Activated CD8-positive, alpha-beta T cell treated with anti-CD3 and anti-CD28 coated beads for 36 hours (primary cell): Measurements from ENCODE around the gene INPP4A. TPM values are rescaled to one million over a fixed set of nuclear protein-coding genes. Genes with fewer than 3 reads are reported as not detected.

ENCODE experiments used
- ATAC-seq: fragments of 200-7000 bp; cut with Tn5 transposase; one replicate; pipeline ENCODE4 v1.10.0; 2021; ENCODE audit warnings: mild to moderate bottlenecking, moderate library complexity
- CTCF ChIA-PET: fragments of 350-600 bp; sonication (Branson Sonifier 250); formaldehyde crosslinking; loops from one replicate; lab custom pipeline; 2021; ENCODE audit warnings: antibody characterized with exemption; lab: Charles Lee
- POLR2A ChIA-PET: fragments of 350-600 bp; sonication (Branson Sonifier 250); formaldehyde crosslinking; loops from one replicate; lab custom pipeline; 2021; ENCODE audit warnings: antibody characterized with exemption; lab: Charles Lee
- DNase-seq: peaks from one replicate; pipeline ENCODE4 v3.0.0-alpha.2; 2020
- H3K27ac Mint-ChIP-seq: one replicate; pipeline ENCODE4 v1.8.0; 2021; ENCODE audit warnings: mild to moderate bottlenecking, mixed read lengths
- H3K27me3 Mint-ChIP-seq: one replicate; pipeline ENCODE4 v1.8.0; 2021; ENCODE audit warnings: mixed read lengths
- H3K36me3 Mint-ChIP-seq: one replicate; pipeline ENCODE4 v1.8.0; 2021; ENCODE audit warnings: low read depth, mixed read lengths
- H3K4me1 Mint-ChIP-seq: one replicate; pipeline ENCODE4 v1.8.0; 2021; ENCODE audit warnings: low read depth, mixed read lengths
- H3K4me3 Mint-ChIP-seq: one replicate; pipeline ENCODE4 v1.8.0; 2021; ENCODE audit warnings: mild to moderate bottlenecking, moderate library complexity, mixed read lengths
- H3K9me3 Mint-ChIP-seq: one replicate; pipeline ENCODE4 v1.8.0; 2021; ENCODE audit warnings: mixed read lengths
- intact Hi-C: fragments of 100-400 bp; cut with micrococcal nuclease; formaldehyde crosslinking; loops from one replicate; pipeline ENCODE4 v1.10.0; 2022
- total RNA-seq, 2 experiments: library from RNA; stranded (reverse); gene quantifications; one replicate each; pipeline ENCODE4 v1.2.3, GENCODE V29; 2021
- TF ChIP-seq, protein P1 (sequence below): fragments of 200-600 bp; IDR thresholded peaks from one replicate; pipeline ENCODE4 v1.8.0; 2022; ENCODE audit warnings: antibody characterized with exemption, mild to moderate bottlenecking

Gene INPP4A
- total RNA-seq, 2 experiments from 2014 or later: 46.7 to 46.9 TPM

DNA sequence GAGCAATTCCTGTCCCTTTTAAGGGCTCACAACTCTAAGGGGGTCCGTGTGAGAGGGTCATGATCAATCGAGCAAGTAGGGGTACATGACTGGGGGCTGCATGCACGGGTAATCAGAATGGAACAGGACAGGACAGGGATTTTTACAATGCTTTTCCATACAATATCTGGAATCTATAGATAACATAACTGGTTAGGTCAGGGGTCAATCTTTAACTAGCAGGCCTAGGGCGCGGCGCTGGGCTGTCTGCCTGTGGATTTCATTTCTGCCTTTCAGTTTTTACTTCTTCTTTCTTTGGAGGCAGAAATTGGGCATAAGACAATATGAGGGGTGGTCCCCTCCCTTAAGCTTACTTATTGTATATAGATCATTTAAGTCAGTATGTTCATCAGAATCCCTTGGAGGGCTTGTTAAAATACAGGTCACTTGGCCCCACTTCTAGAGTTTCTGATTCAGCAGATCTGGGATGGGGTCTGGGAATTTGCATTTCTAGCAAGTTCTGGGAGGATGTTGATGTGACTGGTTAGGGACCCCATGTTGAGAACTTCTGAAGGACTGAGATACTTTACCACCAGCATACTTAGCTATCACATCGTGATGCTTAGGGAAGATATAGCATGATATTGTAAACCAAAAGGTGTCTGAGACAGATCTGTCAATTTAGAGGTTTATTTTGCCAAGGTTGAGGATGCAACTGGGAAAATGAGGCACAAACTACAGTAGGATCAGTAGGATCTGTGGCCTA, 2.8 kb upstream of the INPP4A start:
- peaks cover 28% of the 10 kb centered on the region for H3K4me1 Mint-ChIP-seq
- no peak overlapping the region for H3K4me3 Mint-ChIP-seq
- H3K27me3 Mint-ChIP-seq: no peaks in the 10 kb centered on the region
- ChIA-PET POLR2A (interaction anchor here (0.9 to 1.2 kb wide), 3 partner anchors 9 to 23 kb away, joined by 3 read pairs; no protein-coding TSS in a partner anchor), CTCF (interaction anchor here (1.4 kb wide), 1 partner anchor 12 kb away, joined by 4 read pairs; no protein-coding TSS in a partner anchor)
- ATAC-seq: no peak
- TF ChIP-seq, protein P1, sequence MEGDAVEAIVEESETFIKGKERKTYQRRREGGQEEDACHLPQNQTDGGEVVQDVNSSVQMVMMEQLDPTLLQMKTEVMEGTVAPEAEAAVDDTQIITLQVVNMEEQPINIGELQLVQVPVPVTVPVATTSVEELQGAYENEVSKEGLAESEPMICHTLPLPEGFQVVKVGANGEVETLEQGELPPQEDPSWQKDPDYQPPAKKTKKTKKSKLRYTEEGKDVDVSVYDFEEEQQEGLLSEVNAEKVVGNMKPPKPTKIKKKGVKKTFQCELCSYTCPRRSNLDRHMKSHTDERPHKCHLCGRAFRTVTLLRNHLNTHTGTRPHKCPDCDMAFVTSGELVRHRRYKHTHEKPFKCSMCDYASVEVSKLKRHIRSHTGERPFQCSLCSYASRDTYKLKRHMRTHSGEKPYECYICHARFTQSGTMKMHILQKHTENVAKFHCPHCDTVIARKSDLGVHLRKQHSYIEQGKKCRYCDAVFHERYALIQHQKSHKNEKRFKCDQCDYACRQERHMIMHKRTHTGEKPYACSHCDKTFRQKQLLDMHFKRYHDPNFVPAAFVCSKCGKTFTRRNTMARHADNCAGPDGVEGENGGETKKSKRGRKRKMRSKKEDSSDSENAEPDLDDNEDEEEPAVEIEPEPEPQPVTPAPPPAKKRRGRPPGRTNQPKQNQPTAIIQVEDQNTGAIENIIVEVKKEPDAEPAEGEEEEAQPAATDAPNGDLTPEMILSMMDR: no peak
- no peak overlapping the region for H3K27ac Mint-ChIP-seq
- intact Hi-C loops: no loop called here
- DNase-seq: no peak
- peaks cover 8% of the 10 kb centered on the region for H3K36me3 Mint-ChIP-seq
- peaks cover 14% of the 10 kb centered on the region for H3K9me3 Mint-ChIP-seq

DNA sequence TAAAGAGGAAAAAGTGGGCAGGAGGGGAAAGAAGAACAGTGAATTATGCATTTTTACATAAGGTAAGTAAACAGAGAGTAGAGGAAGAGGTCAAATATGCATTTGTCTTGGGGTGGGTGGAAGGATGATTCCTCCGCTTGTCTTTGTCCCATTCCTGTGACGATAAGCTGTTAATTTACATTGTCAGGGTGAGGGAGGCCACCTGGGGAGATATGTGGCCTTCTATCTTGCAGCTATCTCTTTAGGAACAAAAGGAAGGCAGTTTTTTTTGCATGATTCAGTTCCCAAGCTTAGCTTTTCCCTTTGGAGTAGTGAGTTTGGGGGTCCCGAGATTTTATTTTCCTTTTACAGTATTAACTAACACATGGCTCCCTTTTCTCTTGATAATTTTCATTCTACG, 2.2 kb upstream of the INPP4A start:
- intact Hi-C loops: no loop called here
- DNase-seq (no peak), ATAC-seq (no peak)
- ChIA-PET CTCF (interaction anchor here (0.7 to 1.4 kb wide), 2 partner anchors 11 to 29 kb away, joined by 3 to 4 read pairs; no protein-coding TSS in a partner anchor), POLR2A (interaction anchor here (0.6 to 1.2 kb wide), 3 partner anchors 10 to 50 kb away, joined by 3 to 4 read pairs (median 3); no protein-coding TSS in a partner anchor)
- Mint-ChIP-seq H3K9me3 (peaks cover 14% of the 10 kb centered on the region), H3K27ac (no peak overlapping the region), H3K27me3 (no peaks in the 10 kb centered on the region), H3K4me1 (peaks cover 33% of the 10 kb centered on the region), H3K36me3 (peaks cover 8% of the 10 kb centered on the region), H3K4me3 (no peak overlapping the region)
- TF ChIP-seq, protein P1: no peak

- Mint-ChIP-seq H3K4me1 (peaks cover 37% of the 10 kb centered on the region), H3K27ac (peak overlapping the region; percentile 90), H3K4me3 (peak overlapping the region; percentile 81), H3K27me3 (no peaks in the 10 kb centered on the region), H3K9me3 (no peaks in the 10 kb centered on the region), H3K36me3 (peaks cover 8% of the 10 kb centered on the region)
- DNase-seq: peak; percentile 52
- TF ChIP-seq, protein P1: no peak
- ChIA-PET POLR2A (interaction anchor here (1.0 kb wide), 1 partner anchor 20 kb away, joined by 4 read pairs; no protein-coding TSS in a partner anchor), CTCF (interaction anchor here (0.6 to 2.6 kb wide), 5 partner anchors 11 to 73 kb away, joined by 3 to 19 read pairs (median 11); no protein-coding TSS in a partner anchor)
- peak; percentile 12 for ATAC-seq
- intact Hi-C loops: loop anchor here (5.0 kb wide), 1 partner anchor 37 kb away; no protein-coding TSS in a partner anchor
Measured at GRCh38 chr2:98445177-98445682, 572 bp downstream of the INPP4A start.

DNA sequence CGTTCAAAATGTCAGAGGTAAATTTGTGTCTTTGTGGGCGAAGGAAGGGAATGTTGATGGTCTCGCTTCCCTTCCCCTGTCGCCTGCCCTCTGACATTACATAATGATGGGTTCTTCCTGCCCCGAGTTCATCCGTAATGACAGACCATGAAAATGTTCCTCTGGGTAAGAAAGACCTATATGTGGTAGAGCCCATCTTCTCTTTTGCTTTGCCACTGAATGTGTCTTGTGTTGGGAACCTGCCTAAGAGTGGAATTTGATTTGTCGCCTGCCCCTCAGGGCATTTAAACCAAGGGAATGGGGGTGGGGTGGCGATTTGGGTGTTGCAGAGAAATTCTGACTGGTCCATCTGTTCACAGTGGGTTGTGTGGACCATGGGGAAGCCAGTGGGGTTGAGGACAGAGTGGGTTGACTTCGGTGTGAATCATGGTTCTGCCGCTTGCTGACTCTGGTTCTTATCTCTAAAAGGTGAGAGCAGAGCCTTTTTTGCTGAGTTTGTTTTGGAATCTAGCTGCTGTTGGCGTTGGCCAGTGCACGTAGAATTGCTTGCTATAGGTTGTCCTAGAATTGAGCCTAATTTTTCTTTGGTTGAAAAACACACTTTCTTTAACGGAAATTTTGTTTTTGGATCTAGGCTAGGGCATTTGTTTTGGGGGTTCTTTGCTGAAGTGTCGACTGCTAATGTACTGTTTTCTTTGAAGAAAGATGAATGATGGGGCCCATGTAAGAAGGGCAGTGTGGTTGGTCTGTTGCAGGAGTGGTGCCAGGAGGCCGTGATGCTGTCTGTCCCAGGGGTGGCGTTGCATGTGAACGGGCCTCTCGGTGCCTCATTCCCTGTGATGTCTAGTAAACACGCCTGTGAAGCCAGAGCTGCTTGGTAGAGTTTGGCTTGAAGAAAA, 1.3 kb downstream of the INPP4A start:
- Mint-ChIP-seq H3K9me3 (no peaks in the 10 kb centered on the region), H3K27ac (peak overlapping the region; percentile 90), H3K36me3 (peaks cover 8% of the 10 kb centered on the region), H3K4me1 (peaks cover 44% of the 10 kb centered on the region), H3K4me3 (peak overlapping the region; percentile 81), H3K27me3 (no peaks in the 10 kb centered on the region)
- intact Hi-C loops: loop anchor here (5.0 kb wide), 1 partner anchor 36 kb away; no protein-coding TSS in a partner anchor
- TF ChIP-seq, protein P1: no peak
- DNase-seq (peak; percentile 63), ATAC-seq (peak; percentile 24)
- CTCF ChIA-PET: interaction anchor here (0.9 to 2.6 kb wide), 10 partner anchors 11 to 72 kb away, joined by 3 to 19 read pairs (median 8); no protein-coding TSS in a partner anchor
- POLR2A ChIA-PET: interaction anchor here (0.6 to 1.8 kb wide), 11 partner anchors 11 to 450 kb away, joined by 3 to 10 read pairs (median 4); partner anchors contain the start of gene TMEM131
